CD4-positive, alpha-beta T cell (primary cell): ENCODE data around the gene EDA2R. TPM values are rescaled to one million over a fixed set of nuclear protein-coding genes. Genes with fewer than 3 reads are reported as not detected.

Experiments
- ATAC-seq: fragments of 200-7000 bp; cut with Tn5 transposase; one replicate; pipeline ENCODE4 v1.10.0; 2022; ENCODE audit warnings: mild to moderate bottlenecking; ENCODE audit not compliant: poor library complexity
- CTCF ChIA-PET: fragments of 350-600 bp; sonication (Branson Sonifier 250); formaldehyde crosslinking; loops from one replicate; lab custom pipeline; 2021; ENCODE audit warnings: antibody characterized with exemption, inconsistent platforms; lab: Charles Lee
- POLR2A ChIA-PET: fragments of 350-600 bp; sonication (Branson Sonifier 250); formaldehyde crosslinking; loops from one replicate; lab custom pipeline; 2021; ENCODE audit warnings: antibody characterized with exemption, inconsistent platforms; lab: Charles Lee
- DNase-seq, 14 experiments: peaks; one replicate each; pipeline ENCODE4 v3.0.0-alpha.2; 2013 to 2020; ENCODE audit warnings: mixed read lengths in 2 of 14
- H3K27ac ChIP-seq, 2 donors: one replicate each; pipeline versions ENCODE4 v1.5.1 to v1.7.0; 2013; ENCODE audit warnings: low read length in 2 of 2, low read depth in 1 of 2, mild to moderate bottlenecking in 1 of 2
- H3K27me3 ChIP-seq, 2 experiments: 1 replicate in 1 of 2; 2 replicates in 1 of 2; pipeline versions ENCODE4 v1.6.1 to v1.7.0; 2013; ENCODE audit warnings: low read length in 2 of 2, control low read depth in 1 of 2, mild to moderate bottlenecking in 1 of 2, moderate library complexity in 1 of 2; ENCODE audit not compliant: insufficient read depth in 2 of 2, control insufficient read depth in 1 of 2
- H3K36me3 ChIP-seq: one replicate; pipeline ENCODE4 v1.6.1; 2013; ENCODE audit warnings: low read length, control low read depth; ENCODE audit not compliant: insufficient read depth
- H3K4me1 ChIP-seq: one replicate; pipeline ENCODE4 v1.6.1; 2013; ENCODE audit warnings: low read length, control low read depth; ENCODE audit not compliant: insufficient read depth
- H3K4me3 ChIP-seq: one replicate; pipeline ENCODE4 v1.5.1; 2013; ENCODE audit warnings: mild to moderate bottlenecking, low read length, moderate library complexity
- H3K9me3 ChIP-seq, 2 experiments: 1 replicate in 1 of 2; 2 replicates in 1 of 2; pipeline versions ENCODE4 v1.6.1 to v1.7.0; 2013; ENCODE audit warnings: low read length in 2 of 2, mild to moderate bottlenecking in 2 of 2, control low read depth in 1 of 2, moderate library complexity in 1 of 2; ENCODE audit not compliant: control insufficient read depth in 1 of 2, insufficient read depth in 1 of 2
- H3K27ac Mint-ChIP-seq: one replicate; pipeline ENCODE4 v1.8.0; 2020; ENCODE audit warnings: mixed read lengths
- H3K27me3 Mint-ChIP-seq: one replicate; pipeline ENCODE4 v1.8.0; 2021; ENCODE audit warnings: mixed read lengths
- H3K36me3 Mint-ChIP-seq: one replicate; pipeline ENCODE4 v1.8.0; 2021; ENCODE audit warnings: low read depth, mixed read lengths
- H3K4me1 Mint-ChIP-seq: one replicate; pipeline ENCODE4 v1.8.0; 2021; ENCODE audit warnings: low read depth, mixed read lengths
- H3K4me3 Mint-ChIP-seq: one replicate; pipeline ENCODE4 v1.8.0; 2020; ENCODE audit warnings: mild to moderate bottlenecking, mixed read lengths
- H3K9me3 Mint-ChIP-seq: one replicate; pipeline ENCODE4 v1.8.0; 2020; ENCODE audit warnings: mixed read lengths
- CTCF ChIP-seq: fragments of 200-600 bp; IDR thresholded peaks from one replicate; pipeline ENCODE4 v1.8.0; 2022; ENCODE audit warnings: antibody characterized with exemption, mild to moderate bottlenecking
- intact Hi-C, 2 experiments: fragments of 100-400 bp; cut with DNase I in 1 of 2; cut with micrococcal nuclease in 1 of 2; formaldehyde crosslinking; loops; one replicate each; pipeline versions ENCODE4 v1.15.1 to v1.9.0; 2023 to 2025; cut with DNase I, micrococcal nuclease
- total RNA-seq, 174 experiments: library from RNA in 2 of 174; stranded (reverse) in 2 of 174; gene quantifications; one replicate each; pipeline ENCODE4 v1.2.3 and lab custom pipeline; 2021 to 2026

The EDA2R gene
- total RNA-seq, 2 experiments from 2014 or later = 0.17 TPM; not detected in 1

- H3K9me3 Mint-ChIP-seq = no peaks in the 10 kb centered on the region
Observed at GRCh38 chrX:66677430-66677829, 38.6 kb upstream of the EDA2R start.

GRCh38 chrX:66676990-66677389 is 38.1 kb upstream of the EDA2R start:
- Mint-ChIP-seq H3K27me3 (no peaks in the 10 kb centered on the region), H3K27ac (no peak overlapping the region), H3K4me1 (no peaks in the 10 kb centered on the region), H3K36me3 (no peaks in the 10 kb centered on the region), H3K9me3 (no peaks in the 10 kb centered on the region), H3K4me3 (no peak overlapping the region)
- POLR2A ChIA-PET = no interaction called here
- DNase-seq (no peak), ATAC-seq (no peak)
- no peak overlapping the region for H3K4me3 ChIP-seq
- no peak for TF ChIP-seq CTCF
- H3K27me3 ChIP-seq = peaks cover 0 to 4% of the 10 kb centered on the region in 2 experiments
- intact Hi-C loops = no loop called here
- no peak overlapping the region for H3K27ac ChIP-seq
- H3K4me1 ChIP-seq = no peaks in the 10 kb centered on the region
- H3K36me3 ChIP-seq = no peaks in the 10 kb centered on the region
- H3K9me3 ChIP-seq = no peaks in the 10 kb centered on the region
- CTCF ChIA-PET = no interaction called here

More at GRCh38 chrX:66677430-66677829, 38.6 kb upstream of the EDA2R start:
- DNase-seq (no peak), ATAC-seq (no peak)
- H3K36me3 Mint-ChIP-seq = no peaks in the 10 kb centered on the region
- Histone ChIP-seq H3K36me3 (no peaks in the 10 kb centered on the region), H3K4me3 (no peak overlapping the region), H3K27ac (no peak overlapping the region), H3K9me3 (no peaks in the 10 kb centered on the region), H3K27me3 (peaks cover 0 to 4% of the 10 kb centered on the region in 2 experiments), H3K4me1 (no peaks in the 10 kb centered on the region)
- CTCF ChIA-PET = no interaction called here
- H3K27ac Mint-ChIP-seq = no peak overlapping the region
- intact Hi-C loops = no loop called here
- no peak overlapping the region for H3K4me3 Mint-ChIP-seq
- H3K27me3 Mint-ChIP-seq = no peaks in the 10 kb centered on the region
- no peak for TF ChIP-seq CTCF
- POLR2A ChIA-PET = no interaction called here
- H3K4me1 Mint-ChIP-seq = no peaks in the 10 kb centered on the region

GRCh38 chrX:66676413-66676812 is 37.5 kb upstream of the EDA2R start:
- H3K27ac Mint-ChIP-seq = no peak overlapping the region
- ChIA-PET CTCF (no interaction called here), POLR2A (no interaction called here)
- intact Hi-C loops = no loop called here
- Histone ChIP-seq H3K36me3 (no peaks in the 10 kb centered on the region), H3K4me3 (no peak overlapping the region), H3K27me3 (peaks cover 0 to 4% of the 10 kb centered on the region in 2 experiments), H3K9me3 (no peaks in the 10 kb centered on the region), H3K27ac (no peak overlapping the region), H3K4me1 (no peaks in the 10 kb centered on the region)
- DNase-seq (no peak), ATAC-seq (no peak)
- no peaks in the 10 kb centered on the region for H3K27me3 Mint-ChIP-seq
- no peak overlapping the region for H3K4me3 Mint-ChIP-seq
- H3K4me1 Mint-ChIP-seq = no peaks in the 10 kb centered on the region
- no peaks in the 10 kb centered on the region for H3K9me3 Mint-ChIP-seq
- no peak for TF ChIP-seq CTCF
- no peaks in the 10 kb centered on the region for H3K36me3 Mint-ChIP-seq
